ENCODE results near the gene TAF9.
A peak's percentile ranks its signal among the peaks of the same experiment; 100 is the strongest.

DNA sequence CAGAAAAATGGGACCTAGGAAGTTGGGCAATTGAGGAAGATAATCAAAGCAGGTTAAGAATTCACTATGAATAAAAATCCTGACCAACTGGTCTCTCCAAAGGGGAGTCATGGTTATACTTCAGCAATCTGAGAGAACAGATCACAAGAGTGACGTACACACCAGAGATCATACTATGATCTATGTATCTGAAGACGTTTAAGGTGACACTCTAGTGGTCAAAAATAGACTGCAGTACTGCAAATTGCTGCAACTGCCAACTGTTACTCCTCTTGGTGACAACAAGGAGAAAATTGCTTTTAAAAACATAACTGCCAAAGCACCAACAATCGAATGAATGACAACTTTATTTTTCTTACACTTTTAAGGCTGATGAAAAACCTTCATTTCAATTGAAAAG lies 4.9 kb downstream of the TAF9 start:
- peak in 4 of 6 experiments; percentile 26 to 37 (median 34) for TF ChIP-seq CTCF (IDR thresholded peaks at IDR 0.05)
- no peak for TF ChIP-seq POLR2A (IDR thresholded peaks at IDR 0.05)
